Esophagus mucosa (tissue), 1 donor: ENCODE results near the gene CREBBP. TPM values are rescaled to one million over a fixed set of nuclear protein-coding genes. Genes with fewer than 3 reads are reported as not detected.
"Not testable (repeated sequence)": the region's sequence is repeated elsewhere in the genome, so short reads cannot be mapped to it uniquely, and the experiment has no call there.

Source experiments
- ATAC-seq: fragments of 200-7000 bp; cut with Tn5 transposase; one replicate; pipeline ENCODE4 v1.9.1; 2020
- total RNA-seq: library from RNA; stranded (reverse); gene quantifications from one replicate; pipeline ENCODE4 v1.2.4, GENCODE V29; 2023
- donor health status: DM: yes; HTN: yes; CAD: no.

Gene CREBBP
- 28.1 TPM for total RNA-seq

- peak; percentile 94 for ATAC-seq
These were observed at the start of gene CREBBP for GRCh38 chr16:3880623-3881498. TSS of gene CREBBP (minus strand) at chr16:3880713. CDS start at chr16:3879916, 797 bp downstream.

- ATAC-seq, result not testable (repeated sequence)
These were observed 46.6 kb upstream of the CREBBP start for GRCh38 chr16:3927147-3927546.

GRCh38 chr16:3924763-3925162 lies 44.2 kb upstream of the CREBBP start:
- no peak for ATAC-seq

GRCh38 chr16:3922241-3922640 lies 41.7 kb upstream of the CREBBP start:
- no peak for ATAC-seq

GRCh38 chr16:3920206-3920605 lies 39.7 kb upstream of the CREBBP start:
- ATAC-seq, result peak; percentile 23

- ATAC-seq, result no peak
These were observed 38.9 kb upstream of the CREBBP start for GRCh38 chr16:3919413-3919812.

- ATAC-seq, result peak; percentile 20
These were observed 35.1 kb upstream of the CREBBP start for GRCh38 chr16:3915426-3916260.

GRCh38 chr16:3912897-3913296 lies 32.4 kb upstream of the CREBBP start:
- ATAC-seq, result no peak

GRCh38 chr16:3912373-3912772 lies 31.9 kb upstream of the CREBBP start:
- no peak for ATAC-seq

- not testable (repeated sequence) for ATAC-seq
These were observed 31.2 kb upstream of the CREBBP start for GRCh38 chr16:3911741-3912140.

- no peak for ATAC-seq
These were observed 29.5 kb upstream of the CREBBP start for GRCh38 chr16:3909791-3910583.

- no peak for ATAC-seq
These were observed 28.5 kb upstream of the CREBBP start for GRCh38 chr16:3908951-3909437.

GRCh38 chr16:3907586-3907985 lies 27.1 kb upstream of the CREBBP start:
- no peak for ATAC-seq

- ATAC-seq, result no peak
These were observed 25.9 kb upstream of the CREBBP start for GRCh38 chr16:3906363-3906762.

GRCh38 chr16:3904875-3905274 lies 24.4 kb upstream of the CREBBP start:
- no peak for ATAC-seq

- no peak for ATAC-seq
These were observed 9.6 kb upstream of the CREBBP start for GRCh38 chr16:3890091-3890490.

GRCh38 chr16:3889059-3889458 lies 8.5 kb upstream of the CREBBP start:
- ATAC-seq, result no peak

GRCh38 chr16:3885999-3886398 lies 5.5 kb upstream of the CREBBP start:
- not testable (repeated sequence) for ATAC-seq

GRCh38 chr16:3884398-3884797 lies 3.9 kb upstream of the CREBBP start:
- no peak for ATAC-seq

- ATAC-seq, result no peak
These were observed 2.0 kb upstream of the CREBBP start for GRCh38 chr16:3882531-3882930.

- peak; percentile 12 for ATAC-seq
These were observed 1.0 kb upstream of the CREBBP start for GRCh38 chr16:3881499-3881990.

- ATAC-seq, result peak; percentile 67
These were observed 487 bp downstream of the CREBBP start for GRCh38 chr16:3879887-3880564.
